Neutrophil (primary cell): ENCODE results near the gene UBE2H.
"Not testable (repeated sequence)": the region's sequence is repeated elsewhere in the genome, so short reads cannot be mapped to it uniquely, and the experiment has no call there.

ENCODE experiments used
- H3K27ac ChIP-seq: fragments of 200-600 bp; sonication (generic); 2 replicates; pipeline ENCODE4 v1.5.1; 2016; ENCODE audit warnings: mild to moderate bottlenecking, moderate library complexity
- H3K27me3 ChIP-seq: fragments of 200-600 bp; sonication (generic); 2 replicates; pipeline ENCODE4 v1.6.0; 2016; ENCODE audit warnings: mild to moderate bottlenecking
- H3K36me3 ChIP-seq: fragments of 200-600 bp; sonication (generic); 2 replicates; pipeline ENCODE4 v1.5.1; 2017
- H3K4me1 ChIP-seq, 2 experiments: fragments of 200-600 bp in 1 of 2; sonication (generic) in 1 of 2; 1 replicate in 1 of 2; 2 replicates in 1 of 2; pipeline versions ENCODE4 v1.5.1 to v1.6.1; 2013 to 2016; ENCODE audit warnings: low read depth in 1 of 2, low read length in 1 of 2, mild to moderate bottlenecking in 1 of 2, moderate library complexity in 1 of 2; ENCODE audit not compliant: control insufficient read depth in 1 of 2, insufficient read depth in 1 of 2
- H3K4me3 ChIP-seq, 2 experiments: fragments of 200-600 bp in 1 of 2; sonication (generic) in 1 of 2; 1 replicate in 1 of 2; 2 replicates in 1 of 2; pipeline ENCODE4 v1.5.1; 2013 to 2016; ENCODE audit warnings: low read depth in 1 of 2, low read length in 1 of 2, mild to moderate bottlenecking in 1 of 2, moderate library complexity in 1 of 2
- H3K9me3 ChIP-seq: fragments of 200-600 bp; sonication (generic); 2 replicates; pipeline ENCODE4 v1.5.1; 2016
- TF ChIP-seq, protein P1 (sequence below): fragments of 200-600 bp; sonication (generic); IDR thresholded peaks from 2 replicates; pipeline ENCODE4 v1.5.1; 2016; ENCODE audit warnings: antibody characterized with exemption

Gene UBE2H

DNA sequence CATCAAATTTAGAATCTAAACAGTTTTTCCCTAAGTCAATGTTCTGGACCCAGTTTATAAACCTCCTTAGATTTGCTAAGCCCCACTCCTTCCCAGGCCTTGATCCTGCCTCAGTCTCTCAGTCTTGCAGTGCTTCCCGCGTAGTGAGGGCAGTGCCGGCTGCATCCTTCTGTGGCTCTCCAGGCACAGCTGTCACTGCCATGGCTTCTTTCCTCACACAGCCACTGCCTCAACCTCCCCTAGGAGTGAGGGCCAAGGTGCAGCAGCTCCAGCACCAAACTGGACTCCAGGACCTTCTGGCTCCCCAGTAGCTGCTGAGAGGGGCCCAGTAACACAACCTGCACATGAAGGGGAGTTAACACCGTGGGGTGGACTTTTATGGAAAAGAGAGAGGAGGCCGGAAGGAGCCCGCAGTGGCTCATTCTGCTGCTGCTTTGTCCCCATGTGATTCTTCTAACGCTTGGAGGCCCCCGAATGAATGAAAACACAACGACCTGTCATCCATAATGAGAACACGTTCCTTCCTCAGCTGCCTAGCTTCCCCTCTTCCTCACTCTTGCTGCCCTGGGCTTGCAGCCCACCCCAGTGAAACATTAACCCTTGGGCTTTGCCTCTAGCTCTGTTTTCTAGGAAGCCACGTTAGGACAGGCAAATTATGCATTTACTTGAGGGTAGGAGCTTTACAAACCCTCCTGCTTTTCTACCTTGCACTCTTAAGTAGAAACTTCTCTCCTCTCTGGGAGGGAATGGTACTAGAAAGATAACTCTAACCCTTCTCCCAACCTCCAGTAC lies 16.0 kb upstream of the UBE2H start:
- Histone ChIP-seq H3K27me3 (no peaks in the 10 kb centered on the region), H3K4me3 (no peak overlapping the region), H3K27ac (no peak overlapping the region), H3K9me3 (no peaks in the 10 kb centered on the region), H3K4me1 (no peaks in the 10 kb centered on the region), H3K36me3 (no peaks in the 10 kb centered on the region)
- TF ChIP-seq, protein P1, sequence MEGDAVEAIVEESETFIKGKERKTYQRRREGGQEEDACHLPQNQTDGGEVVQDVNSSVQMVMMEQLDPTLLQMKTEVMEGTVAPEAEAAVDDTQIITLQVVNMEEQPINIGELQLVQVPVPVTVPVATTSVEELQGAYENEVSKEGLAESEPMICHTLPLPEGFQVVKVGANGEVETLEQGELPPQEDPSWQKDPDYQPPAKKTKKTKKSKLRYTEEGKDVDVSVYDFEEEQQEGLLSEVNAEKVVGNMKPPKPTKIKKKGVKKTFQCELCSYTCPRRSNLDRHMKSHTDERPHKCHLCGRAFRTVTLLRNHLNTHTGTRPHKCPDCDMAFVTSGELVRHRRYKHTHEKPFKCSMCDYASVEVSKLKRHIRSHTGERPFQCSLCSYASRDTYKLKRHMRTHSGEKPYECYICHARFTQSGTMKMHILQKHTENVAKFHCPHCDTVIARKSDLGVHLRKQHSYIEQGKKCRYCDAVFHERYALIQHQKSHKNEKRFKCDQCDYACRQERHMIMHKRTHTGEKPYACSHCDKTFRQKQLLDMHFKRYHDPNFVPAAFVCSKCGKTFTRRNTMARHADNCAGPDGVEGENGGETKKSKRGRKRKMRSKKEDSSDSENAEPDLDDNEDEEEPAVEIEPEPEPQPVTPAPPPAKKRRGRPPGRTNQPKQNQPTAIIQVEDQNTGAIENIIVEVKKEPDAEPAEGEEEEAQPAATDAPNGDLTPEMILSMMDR, result no peak

DNA sequence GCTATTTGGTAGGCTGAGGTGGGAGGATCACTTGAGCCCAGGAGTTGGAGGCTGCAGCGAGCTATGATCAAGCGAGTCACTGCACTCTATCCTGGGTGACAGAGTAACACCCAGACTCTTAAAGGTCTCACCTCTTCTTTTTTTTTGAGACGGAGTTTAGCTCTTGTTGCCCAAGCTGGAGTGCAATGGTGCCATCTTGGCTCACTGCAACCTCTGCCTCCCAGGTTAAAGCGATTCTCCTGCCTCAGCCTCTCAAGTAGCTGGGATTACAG lies 7.4 kb upstream of the UBE2H start:
- not testable (repeated sequence) for H3K4me3 ChIP-seq, H3K27ac ChIP-seq, H3K36me3 ChIP-seq, H3K9me3 ChIP-seq, H3K4me1 ChIP-seq, H3K27me3 ChIP-seq

GRCh38 chr7:129959471-129960203 lies 6.9 kb upstream of the UBE2H start:
- no peak overlapping the region for H3K4me3 ChIP-seq
- no peaks in the 10 kb centered on the region for H3K9me3 ChIP-seq
- H3K4me1 ChIP-seq, result no peaks in the 10 kb centered on the region
- TF ChIP-seq, protein P1, result no peak
- H3K27me3 ChIP-seq, result no peaks in the 10 kb centered on the region
- H3K36me3 ChIP-seq, result no peaks in the 10 kb centered on the region
- H3K27ac ChIP-seq, result no peak overlapping the region

GRCh38 chr7:129958643-129959470 lies 6.1 kb upstream of the UBE2H start:
- H3K4me1 ChIP-seq, result no peaks in the 10 kb centered on the region
- no peaks in the 10 kb centered on the region for H3K36me3 ChIP-seq
- H3K27me3 ChIP-seq, result no peaks in the 10 kb centered on the region
- TF ChIP-seq, protein P1, result no peak
- no peak overlapping the region for H3K27ac ChIP-seq
- no peaks in the 10 kb centered on the region for H3K9me3 ChIP-seq
- no peak overlapping the region for H3K4me3 ChIP-seq

GRCh38 chr7:129955993-129956543 lies 3.3 kb upstream of the UBE2H start:
- H3K4me1 ChIP-seq, result peaks cover 12 to 14% of the 10 kb centered on the region in 2 experiments
- TF ChIP-seq, protein P1, result no peak
- no peaks in the 10 kb centered on the region for H3K9me3 ChIP-seq
- H3K27me3 ChIP-seq, result no peaks in the 10 kb centered on the region
- H3K36me3 ChIP-seq, result no peaks in the 10 kb centered on the region
- H3K4me3 ChIP-seq, result no peak overlapping the region
- no peak overlapping the region for H3K27ac ChIP-seq
